Umbilical cord (tissue), 2 donors: Measurements from ENCODE around the gene SYNCRIP. TPM values are rescaled to one million over a fixed set of nuclear protein-coding genes. Genes with fewer than 3 reads are reported as not detected.
"Not testable (repeated sequence)": the region's sequence is repeated elsewhere in the genome, so short reads cannot be mapped to it uniquely, and the experiment has no call there.

Experiments
- DNase-seq: peaks from one replicate; pipeline ENCODE4 v3.0.0-alpha.2; 2015; ENCODE audit warnings: low spot score
- total RNA-seq: library from RNA; depleted of rRNA; stranded (reverse); fragments of >200 nt; gene quantifications from one replicate; pipeline ENCODE4 v1.2.3, GENCODE V29; 2014; ENCODE audit warnings: low replicate concordance; ENCODE audit not compliant: insufficient read depth

The SYNCRIP gene
- 69.6 TPM for total RNA-seq

DNA sequence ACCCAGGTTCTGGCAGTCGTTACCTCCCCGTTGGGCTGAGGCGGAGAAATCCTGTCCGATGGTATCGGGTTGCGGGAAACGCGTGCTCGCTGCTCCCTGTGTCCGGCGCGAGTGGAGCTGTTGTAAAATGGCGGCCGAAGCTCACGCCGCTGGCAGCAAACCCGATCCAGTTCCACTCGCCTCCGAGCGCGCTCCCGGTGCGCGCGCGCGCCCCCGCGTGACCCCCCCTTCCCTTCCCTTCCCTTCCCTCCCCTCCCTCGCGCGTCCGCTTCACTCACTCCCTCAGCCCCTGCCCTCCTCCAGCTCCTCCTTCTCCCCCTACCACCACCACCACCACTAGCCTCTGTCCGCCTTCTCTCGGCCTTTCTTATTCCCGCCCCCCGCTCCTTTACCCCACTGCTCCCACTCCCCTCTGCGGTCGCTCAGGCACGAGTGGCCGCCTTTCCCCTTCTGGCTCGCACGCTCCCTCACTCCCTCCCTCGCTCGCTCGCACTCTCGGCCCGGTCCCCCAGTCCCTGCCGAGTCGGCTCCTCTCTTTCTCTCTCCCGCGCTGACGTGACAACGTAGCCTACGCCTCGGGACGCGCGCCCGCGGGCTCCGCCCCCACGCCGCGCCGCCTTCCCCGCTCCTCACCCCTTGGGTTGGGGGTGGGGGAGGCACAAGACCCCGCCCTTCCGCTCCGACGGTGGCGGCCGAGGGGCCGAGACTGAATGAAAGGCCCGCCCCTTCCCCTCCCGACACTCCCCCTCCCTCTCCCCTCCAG is at the start of gene SYNCRIP:
TSS of gene SYNCRIP (minus strand) at position 113 of the 763 bp plus-strand sequence. CDS start 1,447 bp downstream, outside the sequence.
- DNase-seq = peak; percentile 99

DNA sequence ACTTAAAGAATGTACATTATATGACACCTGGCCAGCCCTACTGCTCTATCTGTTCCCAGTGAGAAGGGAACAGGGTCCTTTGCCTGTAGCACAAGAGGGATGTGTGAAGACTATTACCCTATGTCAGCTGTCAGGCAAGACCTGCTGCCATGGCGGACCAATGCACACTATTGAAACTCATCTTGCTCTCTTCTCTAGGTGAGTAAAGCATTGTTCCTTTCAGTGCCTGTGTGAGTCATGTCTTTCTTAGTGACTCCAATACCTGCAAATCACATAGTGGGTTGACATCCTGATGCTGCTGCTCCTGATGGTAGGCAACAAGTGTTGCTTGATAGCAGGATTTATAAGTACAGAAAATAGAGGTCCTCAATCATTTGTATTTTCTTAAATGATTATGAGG is 48.8 kb upstream of the SYNCRIP start:
- DNase-seq = no peak

DNA sequence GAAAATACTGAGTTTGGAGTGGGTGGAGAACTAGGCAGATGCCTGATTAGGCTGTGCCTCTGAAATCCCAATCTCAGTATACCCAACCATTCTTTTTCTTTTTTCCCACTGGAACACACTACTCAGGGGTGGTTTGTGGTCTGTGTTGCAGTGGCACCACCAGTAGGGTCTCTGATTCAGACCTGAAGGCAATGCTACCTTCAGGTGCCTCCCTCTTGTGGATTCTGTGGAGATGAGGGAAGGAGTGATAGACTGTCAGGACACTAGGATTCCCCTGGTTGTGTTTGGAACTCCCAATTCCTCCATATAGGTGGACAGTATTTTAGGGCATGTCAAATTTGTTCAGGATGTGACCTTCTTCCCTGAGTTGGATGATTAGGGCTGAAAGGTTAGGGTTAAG is 47.4 kb upstream of the SYNCRIP start:
- DNase-seq = no peak

GRCh38 chr6:85685713-85686112 is 43.0 kb upstream of the SYNCRIP start:
- no peak for DNase-seq

GRCh38 chr6:85684809-85685171 is 42.1 kb upstream of the SYNCRIP start:
- no peak for DNase-seq

- no peak for DNase-seq
Observed at GRCh38 chr6:85684133-85684808, 41.6 kb upstream of the SYNCRIP start.

- not testable (repeated sequence) for DNase-seq
Observed at GRCh38 chr6:85681899-85682298, 39.2 kb upstream of the SYNCRIP start.

GRCh38 chr6:85680388-85680787 is 37.7 kb upstream of the SYNCRIP start:
- no peak for DNase-seq

DNA sequence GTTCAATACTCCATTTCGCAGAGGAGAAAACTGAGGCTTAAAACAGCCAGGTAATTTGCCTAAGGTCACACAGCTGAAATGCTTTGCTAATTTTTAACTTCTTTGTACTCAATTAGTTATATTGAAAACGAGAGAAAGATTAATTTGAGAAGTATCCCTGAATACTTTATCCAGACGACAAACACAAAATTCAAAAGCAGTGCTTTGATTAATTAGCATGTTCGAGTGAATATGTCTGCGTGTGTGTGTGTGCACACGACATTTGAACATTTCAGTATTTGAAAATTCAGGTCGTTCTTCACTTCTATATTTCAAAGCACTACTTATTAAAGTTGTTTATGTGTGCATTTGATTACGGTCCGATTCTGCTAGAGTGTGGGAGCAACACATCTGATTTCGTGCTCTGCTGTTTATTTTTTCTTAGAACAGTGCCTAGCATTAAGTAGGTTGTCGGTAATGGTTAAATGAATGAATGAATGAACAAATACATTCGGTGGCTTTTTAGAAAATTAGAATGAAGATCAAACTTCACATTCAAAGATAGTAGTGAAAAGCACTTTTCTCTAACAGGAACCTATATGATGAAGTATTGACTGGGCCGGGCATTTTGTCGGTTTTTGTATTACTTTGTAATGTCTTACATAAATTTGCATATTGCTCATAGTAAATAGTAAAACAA is 36.9 kb upstream of the SYNCRIP start:
- DNase-seq = no peak

GRCh38 chr6:85678602-85679444 is 36.1 kb upstream of the SYNCRIP start:
- peak; percentile 99 for DNase-seq

GRCh38 chr6:85678026-85678601 is 35.4 kb upstream of the SYNCRIP start:
- peak; percentile 26 for DNase-seq

- peak; percentile 54 for DNase-seq
Observed at GRCh38 chr6:85677234-85677956, 34.7 kb upstream of the SYNCRIP start.

GRCh38 chr6:85676086-85676729 is 33.5 kb upstream of the SYNCRIP start:
- DNase-seq = no peak

GRCh38 chr6:85675030-85675819 is 32.5 kb upstream of the SYNCRIP start:
- DNase-seq = no peak

GRCh38 chr6:85674604-85675003 is 31.9 kb upstream of the SYNCRIP start:
- no peak for DNase-seq

DNA sequence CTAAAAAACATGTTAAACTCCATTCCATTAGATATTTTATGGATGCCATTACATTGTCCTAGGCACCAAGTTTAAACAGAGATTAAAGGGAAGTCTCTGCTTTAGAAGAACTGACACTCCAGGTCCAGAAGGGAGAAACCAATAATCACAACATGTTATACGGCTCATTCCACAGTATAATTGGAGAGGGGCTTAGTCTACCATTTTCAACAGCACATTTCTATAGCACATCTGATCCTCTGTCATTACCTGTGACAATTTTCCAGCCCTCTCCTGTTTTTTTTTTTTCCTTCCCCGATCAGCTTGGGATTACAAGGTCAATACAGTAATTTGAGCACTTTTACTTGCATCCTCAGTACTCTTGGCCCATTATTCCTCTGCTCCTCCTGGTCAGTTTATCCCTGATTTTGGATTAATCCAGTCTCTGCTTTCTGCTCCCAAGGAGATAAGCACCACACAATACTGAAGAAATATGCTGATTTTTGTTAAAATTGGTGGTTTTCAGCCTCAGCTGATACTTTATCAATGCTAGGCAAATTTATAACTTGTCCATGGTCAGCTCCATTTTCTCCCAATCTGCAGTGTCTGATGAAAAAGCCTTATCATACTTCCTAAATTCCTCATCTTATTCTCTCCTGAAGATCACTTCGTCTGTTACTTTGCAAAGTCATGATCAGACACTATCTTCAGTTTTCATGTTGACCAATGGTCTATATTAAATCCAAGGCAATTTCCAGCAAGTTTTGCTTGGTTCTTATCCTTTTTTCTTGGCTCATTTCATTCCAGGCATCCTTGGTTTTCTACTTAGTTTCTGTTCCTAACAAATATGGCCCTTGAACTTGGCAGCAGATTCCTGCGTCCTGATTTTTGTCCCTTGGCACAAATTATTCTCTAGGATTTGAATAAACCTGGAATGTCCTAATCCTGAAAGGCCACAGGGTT is 30.8 kb upstream of the SYNCRIP start:
- no peak for DNase-seq

GRCh38 chr6:85672623-85673022 is 29.9 kb upstream of the SYNCRIP start:
- DNase-seq = no peak

- DNase-seq = no peak
Observed at GRCh38 chr6:85672050-85672449, 29.4 kb upstream of the SYNCRIP start.
